Naive thymus-derived CD4-positive, alpha-beta T cell (primary cell): Measurements from ENCODE around the gene ALDH18A1. TPM values are rescaled to one million over a fixed set of nuclear protein-coding genes. Genes with fewer than 3 reads are reported as not detected.

ENCODE experiments used
- ATAC-seq: fragments of 150-1000 bp; cut with Tn5 transposase; 2 replicates; pipeline ENCODE4 v1.10.0; 2021; ENCODE audit warnings: mild to moderate bottlenecking, moderate library complexity
- CTCF ChIA-PET: fragments of 350-600 bp; sonication (Branson Sonifier 250); formaldehyde crosslinking; loops from one replicate; lab custom pipeline; 2021; ENCODE audit warnings: antibody characterized with exemption; lab: Charles Lee
- POLR2A ChIA-PET: fragments of 350-600 bp; sonication (Branson Sonifier 250); formaldehyde crosslinking; loops from one replicate; lab custom pipeline; 2021; ENCODE audit warnings: antibody characterized with exemption, inconsistent platforms; lab: Charles Lee
- DNase-seq, 9 donors: peaks; one replicate each; pipeline versions ENCODE4 v3.0.0 to v3.0.0-alpha.2; 2020 to 2022; ENCODE audit warnings: mixed read lengths in 1 of 9
- H3K27ac ChIP-seq: one replicate; pipeline ENCODE4 v1.7.0; 2013; ENCODE audit warnings: mild to moderate bottlenecking, low read depth, low read length, moderate library complexity
- H3K27me3 ChIP-seq, 2 donors: one replicate each; pipeline ENCODE4 v1.7.0; 2013; ENCODE audit warnings: low read length in 2 of 2, mild to moderate bottlenecking in 2 of 2, moderate library complexity in 2 of 2; ENCODE audit not compliant: control insufficient read depth in 2 of 2, insufficient read depth in 2 of 2
- H3K36me3 ChIP-seq, 3 experiments: 1 replicate in 2 of 3; 2 replicates in 1 of 3; pipeline ENCODE4 v1.7.0; 2013; ENCODE audit warnings: low read length in 3 of 3, mild to moderate bottlenecking in 3 of 3, moderate library complexity in 1 of 3; ENCODE audit not compliant: insufficient read depth in 3 of 3, control insufficient read depth in 2 of 3
- H3K4me1 ChIP-seq, 2 donors: one replicate each; pipeline ENCODE4 v1.7.0; 2013; ENCODE audit warnings: low read length in 2 of 2, mild to moderate bottlenecking in 2 of 2, moderate library complexity in 1 of 2; ENCODE audit not compliant: control insufficient read depth in 2 of 2, insufficient read depth in 2 of 2
- H3K4me3 ChIP-seq: 2 replicates; pipeline ENCODE4 v1.7.0; 2013; ENCODE audit warnings: mild to moderate bottlenecking, low read length
- H3K9me3 ChIP-seq, 3 experiments: 1 replicate in 2 of 3; 2 replicates in 1 of 3; pipeline ENCODE4 v1.7.0; 2013; ENCODE audit warnings: low read length in 3 of 3; ENCODE audit not compliant: control insufficient read depth in 2 of 3
- H3K27ac Mint-ChIP-seq, 9 donors: one replicate each; pipeline ENCODE4 v1.8.0; 2020 to 2022; ENCODE audit warnings: mixed read lengths in 9 of 9, mild to moderate bottlenecking in 8 of 9, moderate library complexity in 5 of 9, inconsistent platforms in 2 of 9
- H3K27me3 Mint-ChIP-seq, 5 donors: one replicate each; pipeline ENCODE4 v1.8.0; 2021 to 2022; ENCODE audit warnings: mixed read lengths in 5 of 5, mild to moderate bottlenecking in 1 of 5
- H3K36me3 Mint-ChIP-seq, 5 donors: one replicate each; pipeline ENCODE4 v1.8.0; 2020 to 2022; ENCODE audit warnings: mixed read lengths in 5 of 5, mild to moderate bottlenecking in 3 of 5, inconsistent platforms in 1 of 5
- H3K4me1 Mint-ChIP-seq, 7 donors: one replicate each; pipeline ENCODE4 v1.8.0; 2020 to 2022; ENCODE audit warnings: mixed read lengths in 7 of 7, mild to moderate bottlenecking in 3 of 7, inconsistent platforms in 1 of 7
- H3K4me3 Mint-ChIP-seq, 10 donors: one replicate each; pipeline ENCODE4 v1.8.0; 2020 to 2022; ENCODE audit warnings: mild to moderate bottlenecking in 10 of 10, mixed read lengths in 10 of 10, moderate library complexity in 6 of 10, inconsistent platforms in 2 of 10
- H3K9me3 Mint-ChIP-seq, 11 donors: one replicate each; pipeline ENCODE4 v1.8.0; 2020 to 2022; ENCODE audit warnings: mixed read lengths in 11 of 11, mild to moderate bottlenecking in 4 of 11, inconsistent platforms in 1 of 11, moderate library complexity in 1 of 11
- intact Hi-C, 2 donors: fragments of 100-400 bp; cut with micrococcal nuclease; formaldehyde crosslinking; loops; one replicate each; pipeline ENCODE4 v1.15.1; 2023
- polyA plus RNA-seq, 2 donors: library from polyadenylated mRNA; unstranded; fragments of 300-500 nt; fragmentation: Illumina TruSeq; gene quantifications; one replicate each; pipeline ENCODE4 v1.2.3, GENCODE V29; 2021
- total RNA-seq, 6 experiments: library from RNA in 5 of 6; stranded (reverse) in 5 of 6; gene quantifications; 1 replicate in 5 of 6; 2 replicates in 1 of 6; pipeline ENCODE4 v1.2.3 and lab custom pipeline; 2021 to 2026

The ALDH18A1 gene
- total and polyA plus RNA-seq, 7 experiments from 2014 or later: 15.0 to 73.8 (median 28.3) TPM

DNA sequence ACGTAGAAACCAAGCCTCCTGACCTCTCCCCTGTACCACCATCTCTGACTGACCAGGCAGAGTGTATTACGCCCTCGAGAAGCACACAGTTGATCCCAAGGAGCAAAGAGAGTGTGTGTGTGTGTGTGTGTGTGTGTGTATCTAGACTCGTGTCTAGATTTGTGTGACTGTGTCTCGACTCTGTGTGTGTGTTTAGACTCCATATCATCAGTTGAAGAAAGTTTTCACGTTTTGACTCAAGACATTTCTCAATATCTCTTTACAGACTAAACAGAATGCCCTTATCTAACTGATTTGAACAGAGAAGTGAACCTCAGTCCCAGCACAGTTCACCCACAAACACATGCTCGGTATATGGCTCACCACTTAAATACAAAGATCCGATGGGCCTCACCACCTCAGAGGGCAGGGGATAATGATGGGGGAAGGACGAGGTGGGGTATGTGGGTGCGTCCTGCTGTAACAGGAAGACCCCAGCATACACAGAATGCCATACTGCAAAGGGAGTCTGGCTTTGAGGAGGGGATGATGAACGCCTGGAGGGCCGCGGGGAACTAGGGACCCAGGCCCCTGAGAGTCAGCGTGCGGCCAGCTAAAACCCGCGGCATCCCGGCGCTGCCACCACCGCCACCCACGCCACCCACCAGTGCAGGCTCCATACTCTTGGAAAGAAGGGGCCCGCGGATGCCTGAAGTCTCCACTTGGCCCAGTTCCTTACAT lies 780 bp downstream of the ALDH18A1 start:
- peaks cover 7 to 40% (median 27%) of the 10 kb centered on the region in 7 donors for H3K4me1 Mint-ChIP-seq
- DNase-seq (peak in 6 of 9 donors; percentile 7 to 52 (median 20)), ATAC-seq (peak; percentile 1)
- no peaks in the 10 kb centered on the region for H3K9me3 ChIP-seq
- CTCF ChIA-PET: no interaction called here
- peak overlapping the region; percentile 78 for H3K4me3 ChIP-seq
- H3K4me3 Mint-ChIP-seq: peak overlapping the region; percentile 98 to 100 (median 99)
- H3K36me3 ChIP-seq: peaks cover 0 to 22% (median 4%) of the 10 kb centered on the region in 3 experiments
- peaks cover 0 to 3% (median 0%) of the 10 kb centered on the region in 5 donors for H3K27me3 Mint-ChIP-seq
- H3K4me1 ChIP-seq: peaks cover 7 to 13% of the 10 kb centered on the region in 2 donors
- peak overlapping the region; percentile 72 for H3K27ac ChIP-seq
- H3K27me3 ChIP-seq: no peaks in the 10 kb centered on the region
- H3K36me3 Mint-ChIP-seq: peaks cover 11 to 36% (median 30%) of the 10 kb centered on the region in 5 donors
- POLR2A ChIA-PET: interaction anchor here (1.6 kb wide), 1 partner anchor 38 kb away, joined by 6 read pairs; the partner anchor contains the start of gene TCTN3
- H3K27ac Mint-ChIP-seq: peak overlapping the region; percentile 60 to 94 (median 88)
- peaks cover 0 to 13% (median 6%) of the 10 kb centered on the region in 11 donors for H3K9me3 Mint-ChIP-seq
- intact Hi-C loops: loop anchor here (1.0 to 10.0 kb wide), 6 partner anchors 39 to 475 kb away; partner anchors contain the start of genes SORBS1 (in 2 of the 2), CCNJ (in 1 of the 2) and ZNF518A (in 1 of the 2)

DNA sequence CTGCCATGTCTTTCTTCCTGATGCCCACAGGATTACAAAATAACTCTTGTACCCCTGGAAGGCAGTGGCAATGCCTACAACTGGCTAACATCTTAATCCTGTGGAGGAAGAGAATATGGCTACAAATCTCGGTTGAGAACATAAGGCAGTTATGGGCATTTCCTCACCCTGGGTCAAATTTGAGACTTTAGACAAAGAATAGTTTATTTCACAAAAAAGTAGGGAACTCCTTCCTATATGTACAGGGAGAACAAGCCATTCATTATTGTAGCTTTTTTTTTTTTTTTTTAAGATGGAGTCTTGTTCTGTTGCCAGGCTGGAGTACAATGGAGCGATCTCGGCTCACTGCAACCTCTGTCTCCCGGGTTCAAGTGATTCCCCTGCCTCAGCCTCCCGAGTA lies 2.6 kb downstream of the ALDH18A1 start:
- ATAC-seq (no peak), DNase-seq (no peak)
- H3K9me3 Mint-ChIP-seq: peaks cover 0 to 13% (median 6%) of the 10 kb centered on the region in 11 donors
- H3K9me3 ChIP-seq: no peaks in the 10 kb centered on the region
- intact Hi-C loops: loop anchor here in 1 of 2 donors (10.0 kb wide), 1 partner anchor 391 kb away; the partner anchor contains the start of gene CCNJ
- H3K4me3 Mint-ChIP-seq: no peak overlapping the region
- H3K4me3 ChIP-seq: no peak overlapping the region
- peaks cover 0 to 29% (median 4%) of the 10 kb centered on the region in 3 experiments for H3K36me3 ChIP-seq
- H3K27ac Mint-ChIP-seq: peak overlapping the region in 2 of 9 donors; percentile 8 to 35
- ChIA-PET POLR2A (no interaction called here), CTCF (interaction anchor here (1.4 kb wide), 1 partner anchor 40 kb away, joined by 12 read pairs; the partner anchor contains the start of gene TCTN3)
- H3K4me1 ChIP-seq: peaks cover 7 to 13% of the 10 kb centered on the region in 2 donors
- peaks cover 11 to 46% (median 42%) of the 10 kb centered on the region in 5 donors for H3K36me3 Mint-ChIP-seq
- no peaks in the 10 kb centered on the region for H3K27me3 ChIP-seq
- H3K27ac ChIP-seq: no peak overlapping the region
- peaks cover 7 to 40% (median 31%) of the 10 kb centered on the region in 7 donors for H3K4me1 Mint-ChIP-seq
- peaks cover 0 to 3% (median 0%) of the 10 kb centered on the region in 5 donors for H3K27me3 Mint-ChIP-seq

DNA sequence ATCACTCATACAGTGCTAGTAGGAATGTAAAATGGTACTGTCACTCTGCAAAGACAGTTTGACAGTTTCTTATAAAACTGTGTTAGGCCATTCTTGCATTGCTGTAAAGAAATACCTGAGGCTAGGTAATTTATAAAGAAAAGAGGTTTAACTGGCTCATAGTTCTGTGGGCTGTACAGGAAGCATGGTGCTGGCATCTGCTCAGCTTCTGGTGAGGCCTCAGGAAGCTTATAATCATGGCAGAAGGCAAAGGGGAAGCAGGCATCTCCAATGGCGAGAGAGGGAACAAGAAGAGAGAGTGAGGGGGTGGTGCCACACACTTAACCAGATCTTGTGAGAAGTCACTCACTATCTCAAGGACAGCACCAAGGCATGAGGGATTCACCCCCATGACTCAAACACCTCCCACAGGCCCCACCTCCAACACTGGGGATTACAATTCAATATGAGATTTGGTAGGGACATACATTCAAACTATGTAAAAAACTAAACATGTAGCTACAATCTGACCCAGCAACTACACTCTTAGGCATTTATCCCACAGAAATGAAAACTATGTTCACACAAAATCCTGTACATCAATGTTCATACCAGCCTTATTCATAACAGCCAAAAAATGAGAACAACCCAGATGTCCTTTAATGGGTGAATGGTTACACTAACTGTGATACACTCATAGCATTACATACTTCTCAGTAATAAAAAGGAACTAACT lies 5.0 kb downstream of the ALDH18A1 start:
- Mint-ChIP-seq H3K9me3 (peaks cover 0 to 10% (median 6%) of the 10 kb centered on the region in 11 donors), H3K27me3 (no peaks in the 10 kb centered on the region), H3K4me1 (peaks cover 7 to 39% (median 20%) of the 10 kb centered on the region in 7 donors), H3K4me3 (no peak overlapping the region), H3K27ac (peak overlapping the region in 1 of 9 donors; percentile 20), H3K36me3 (peaks cover 14 to 62% (median 60%) of the 10 kb centered on the region in 5 donors)
- POLR2A ChIA-PET: no interaction called here
- no peak overlapping the region for H3K4me3 ChIP-seq
- peaks cover 0 to 49% (median 4%) of the 10 kb centered on the region in 3 experiments for H3K36me3 ChIP-seq
- H3K27ac ChIP-seq: no peak overlapping the region
- no peaks in the 10 kb centered on the region for H3K9me3 ChIP-seq
- intact Hi-C loops: loop anchor here in 1 of 2 donors (10.0 kb wide), 1 partner anchor 393 kb away; the partner anchor contains the start of gene CCNJ
- CTCF ChIA-PET: interaction anchor here (0.8 kb wide), 1 partner anchor 365 kb away, joined by 3 read pairs; no protein-coding TSS in a partner anchor
- peaks cover 7 to 8% of the 10 kb centered on the region in 2 donors for H3K4me1 ChIP-seq
- DNase-seq (no peak), ATAC-seq (no peak)
- no peaks in the 10 kb centered on the region for H3K27me3 ChIP-seq

DNA sequence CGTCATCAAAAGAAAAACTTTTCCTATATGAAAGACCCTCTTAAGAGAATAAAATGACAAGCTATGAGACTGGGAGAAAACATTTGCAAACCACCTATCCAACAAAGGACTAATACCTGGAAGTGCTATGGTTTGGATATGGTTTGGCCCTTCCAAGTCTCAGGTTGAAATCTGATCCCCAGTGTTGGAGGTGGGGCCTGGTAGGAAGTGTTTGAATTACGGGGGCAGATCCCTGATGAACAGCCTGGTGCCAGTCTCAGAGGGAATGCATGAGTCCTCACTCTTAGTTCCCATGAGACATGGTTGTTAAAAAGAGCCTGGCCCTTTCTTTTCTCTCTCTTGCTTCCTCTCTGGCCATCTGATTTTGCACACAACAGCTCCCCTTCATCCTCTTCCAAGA lies 6.3 kb downstream of the ALDH18A1 start:
- no peak overlapping the region for H3K27ac Mint-ChIP-seq

DNA sequence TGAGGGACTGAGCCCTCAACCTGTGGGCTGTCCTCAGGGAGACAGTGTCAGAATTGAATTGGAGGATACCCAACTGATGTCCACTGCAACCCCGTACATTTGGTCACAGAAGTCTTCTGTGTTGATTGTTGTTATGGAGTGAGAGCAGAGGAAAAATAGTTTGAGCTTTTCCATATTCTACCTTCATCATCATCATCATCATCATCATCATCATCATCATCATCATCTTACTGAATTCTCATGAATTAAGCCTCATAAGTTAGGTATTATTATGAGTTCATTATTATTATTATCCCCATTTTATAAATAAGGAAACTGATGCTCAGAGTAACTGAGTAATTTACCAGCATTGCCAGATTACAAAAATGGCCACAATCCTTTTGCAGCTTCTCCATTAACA lies 8.4 kb downstream of the ALDH18A1 start:
- H3K27ac ChIP-seq: no peak overlapping the region
- peaks cover 2 to 58% (median 4%) of the 10 kb centered on the region in 3 experiments for H3K36me3 ChIP-seq
- POLR2A ChIA-PET: no interaction called here
- no peaks in the 10 kb centered on the region for H3K27me3 Mint-ChIP-seq
- peaks cover 14 to 63% (median 51%) of the 10 kb centered on the region in 5 donors for H3K36me3 Mint-ChIP-seq
- DNase-seq (no peak), ATAC-seq (no peak)
- H3K4me1 Mint-ChIP-seq: peaks cover 0 to 21% (median 9%) of the 10 kb centered on the region in 7 donors
- H3K9me3 Mint-ChIP-seq: peaks cover 0 to 10% (median 6%) of the 10 kb centered on the region in 11 donors
- CTCF ChIA-PET: no interaction called here
- intact Hi-C loops: no loop called here
- no peaks in the 10 kb centered on the region for H3K4me1 ChIP-seq
- no peaks in the 10 kb centered on the region for H3K9me3 ChIP-seq
- H3K4me3 Mint-ChIP-seq: no peak overlapping the region
- H3K4me3 ChIP-seq: no peak overlapping the region
- no peaks in the 10 kb centered on the region for H3K27me3 ChIP-seq
- no peak overlapping the region for H3K27ac Mint-ChIP-seq

More for the DNA sequence above, 6.3 kb downstream of the ALDH18A1 start:
- CTCF ChIA-PET: interaction anchor here (0.6 to 0.8 kb wide), 2 partner anchors 45 to 367 kb away, joined by 3 to 4 read pairs; no protein-coding TSS in a partner anchor
- Histone ChIP-seq H3K36me3 (peaks cover 0 to 57% (median 4%) of the 10 kb centered on the region in 3 experiments), H3K27ac (no peak overlapping the region), H3K4me1 (peaks cover under 1 to 2% of the 10 kb centered on the region in 2 donors), H3K27me3 (no peaks in the 10 kb centered on the region), H3K9me3 (no peaks in the 10 kb centered on the region), H3K4me3 (no peak overlapping the region)
- Mint-ChIP-seq H3K4me1 (peaks cover 2 to 32% (median 16%) of the 10 kb centered on the region in 7 donors), H3K9me3 (peaks cover 0 to 10% (median 6%) of the 10 kb centered on the region in 11 donors), H3K4me3 (no peak overlapping the region), H3K36me3 (peaks cover 14 to 65% (median 57%) of the 10 kb centered on the region in 5 donors), H3K27me3 (no peaks in the 10 kb centered on the region)
- intact Hi-C loops: loop anchor here in 1 of 2 donors (10.0 kb wide), 1 partner anchor 395 kb away; the partner anchor contains the start of gene CCNJ
- ATAC-seq (no peak), DNase-seq (no peak)
- POLR2A ChIA-PET: no interaction called here

DNA sequence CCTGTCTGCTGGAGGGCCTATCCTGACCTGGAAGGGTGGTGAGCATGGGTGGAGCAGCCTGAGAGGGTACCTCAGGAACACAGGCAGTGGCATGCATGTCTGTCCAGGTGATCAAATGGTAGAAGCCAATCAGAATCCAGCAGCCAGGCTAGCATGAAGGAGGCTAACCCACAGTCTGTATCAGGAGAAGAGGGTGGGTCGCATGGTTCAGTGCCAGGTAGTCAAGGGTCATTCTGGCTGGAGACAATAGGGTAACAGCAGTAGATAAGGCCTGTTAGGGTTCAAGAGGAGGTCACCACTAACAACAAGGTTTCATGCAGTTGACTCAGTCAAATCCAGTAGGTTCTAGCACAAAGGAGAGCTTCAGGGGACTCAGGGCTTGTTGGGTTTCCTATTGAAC lies 10.4 kb downstream of the ALDH18A1 start:
- H3K36me3 Mint-ChIP-seq: peaks cover 6 to 56% (median 38%) of the 10 kb centered on the region in 5 donors
- intact Hi-C loops: no loop called here
- Histone ChIP-seq H3K27me3 (no peaks in the 10 kb centered on the region), H3K4me1 (no peaks in the 10 kb centered on the region), H3K4me3 (no peak overlapping the region), H3K9me3 (no peaks in the 10 kb centered on the region), H3K27ac (no peak overlapping the region), H3K36me3 (peaks cover under 1 to 58% (median 13%) of the 10 kb centered on the region in 3 experiments)
- DNase-seq (no peak), ATAC-seq (no peak)
- H3K27me3 Mint-ChIP-seq: no peaks in the 10 kb centered on the region
- peak overlapping the region in 1 of 9 donors; percentile 37 for H3K27ac Mint-ChIP-seq
- CTCF ChIA-PET: no interaction called here
- H3K4me3 Mint-ChIP-seq: no peak overlapping the region
- POLR2A ChIA-PET: no interaction called here
- peaks cover 0 to 21% (median 0%) of the 10 kb centered on the region in 7 donors for H3K4me1 Mint-ChIP-seq
- H3K9me3 Mint-ChIP-seq: peaks cover 0 to 2% (median 0%) of the 10 kb centered on the region in 11 donors
